Measurements from ENCODE around the gene FAT4.

DNA sequence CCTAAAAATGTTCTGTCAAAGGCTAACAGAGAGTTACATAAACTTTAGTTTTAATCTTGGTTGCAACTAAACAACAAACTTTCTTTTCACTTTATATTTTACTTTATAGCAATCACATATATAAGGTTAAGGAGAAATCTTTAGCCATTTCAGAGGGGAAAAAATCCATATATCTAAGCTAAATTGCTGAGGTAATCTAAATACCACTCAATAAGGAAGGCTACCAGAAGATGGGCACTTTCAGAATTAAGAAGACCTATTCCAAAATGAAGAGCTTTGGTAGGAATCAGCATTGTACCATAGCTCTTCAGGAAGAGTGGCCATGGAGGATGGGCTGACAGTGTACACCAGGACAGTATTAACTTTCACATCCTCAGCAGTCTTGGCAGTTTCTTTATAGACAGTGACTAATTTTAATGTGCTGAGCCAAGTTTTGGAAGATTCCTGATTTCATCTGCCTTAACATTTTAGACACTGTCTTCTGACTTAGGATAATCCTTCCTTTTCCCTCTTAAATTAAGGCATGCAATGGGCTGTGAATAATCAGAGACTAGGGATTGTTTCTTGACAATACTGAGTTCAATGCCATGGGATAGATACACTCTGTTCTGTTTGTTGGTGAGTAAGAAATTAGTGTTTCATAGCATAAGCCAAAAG, 7.1 kb downstream of the FAT4 start:
- TF ChIP-seq CTCF (conservative IDR thresholded peaks at IDR 0.05; ENCODE audit: low read depth, low read length), result no peak
- TF ChIP-seq RAD21 (IDR thresholded peaks at IDR 0.05; ENCODE audit: low read length), result no peak
